ENCODE data around the gene BFSP1.

BFSP1 gene

GRCh38 chr20:17530716-17531664 lies at the start of gene BFSP1:
BFSP1 (minus strand) TSS chr20:17531379; CDS start chr20:17531329, 50 bp downstream.
- DNase-seq (ENCODE audit: low read depth in 2 of 2): peak; percentile 27 to 32

DNA sequence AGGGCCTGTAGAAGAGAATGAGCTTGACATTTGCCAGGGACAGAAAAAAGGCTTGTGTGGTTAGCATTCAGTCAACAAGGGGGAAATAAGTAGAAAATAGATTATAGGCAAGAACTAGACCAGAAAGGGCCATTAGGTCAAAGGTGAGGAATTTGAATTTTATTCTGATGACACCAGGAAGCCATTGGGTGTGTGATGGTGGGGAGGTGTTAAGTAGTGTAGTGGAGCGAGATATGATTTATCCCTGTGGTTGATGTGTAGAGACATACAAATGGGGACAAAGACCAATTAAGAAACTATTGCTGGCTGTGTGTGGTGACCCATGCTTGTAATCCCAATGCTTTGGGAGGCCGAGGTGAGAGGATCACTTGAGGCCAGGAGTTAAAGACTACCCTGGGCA lies 49.7 kb upstream of the BFSP1 start:
- DNase-seq (ENCODE audit: low read depth in 2 of 2): no peak

DNA sequence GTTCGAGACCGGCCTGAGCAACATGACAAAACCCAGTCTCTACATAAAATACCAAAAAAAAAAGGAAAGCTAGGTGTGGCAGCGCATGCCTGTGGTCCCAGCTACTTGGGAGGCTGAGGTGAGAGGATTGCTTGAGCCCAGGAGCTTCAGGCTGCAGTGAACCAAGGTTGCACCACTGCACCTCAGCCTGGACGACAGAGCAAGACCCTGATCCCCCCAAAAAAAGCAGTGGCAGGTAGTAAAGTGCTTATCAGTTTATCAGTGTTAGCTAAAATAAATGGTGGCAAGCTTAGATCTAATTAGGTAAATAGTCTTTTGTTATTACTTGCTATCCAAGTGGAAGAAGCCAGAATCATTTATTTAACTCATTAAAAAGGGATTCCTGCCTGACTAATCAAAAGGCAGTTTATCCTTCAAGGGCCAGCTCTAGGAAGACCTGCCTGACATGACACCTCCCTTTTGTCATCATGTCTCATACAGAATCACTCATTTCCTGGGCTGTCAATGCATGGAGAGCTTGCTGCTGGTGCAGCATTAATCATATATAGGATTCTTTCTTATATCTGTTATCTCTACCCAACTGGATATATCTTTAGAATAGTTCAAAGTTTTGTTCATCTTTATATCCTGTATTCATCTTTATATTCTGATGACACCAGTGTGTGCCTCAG lies 48.3 kb upstream of the BFSP1 start:
- no peak for DNase-seq (ENCODE audit: low read depth in 2 of 2)

DNA sequence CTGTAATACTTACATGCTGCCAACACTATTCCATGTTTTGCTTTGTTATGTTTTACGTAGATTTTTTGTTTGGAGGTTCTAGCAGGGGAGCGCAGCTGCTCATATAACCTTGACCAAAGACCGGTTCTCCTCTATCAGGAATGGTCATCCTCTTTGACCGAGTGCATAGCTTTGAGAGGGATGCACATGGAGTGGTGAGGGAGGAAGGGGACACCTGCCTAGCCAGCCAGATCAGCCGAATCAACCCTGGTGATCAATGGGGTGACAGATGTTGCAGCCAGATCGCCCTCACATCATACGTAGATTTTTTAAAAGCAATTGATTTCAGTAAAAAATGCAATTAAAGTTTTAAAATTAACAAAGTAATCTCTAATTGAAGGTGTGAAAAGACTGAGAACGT lies 45.0 kb upstream of the BFSP1 start:
- DNase-seq (ENCODE audit: low read depth in 2 of 2): no peak

DNA sequence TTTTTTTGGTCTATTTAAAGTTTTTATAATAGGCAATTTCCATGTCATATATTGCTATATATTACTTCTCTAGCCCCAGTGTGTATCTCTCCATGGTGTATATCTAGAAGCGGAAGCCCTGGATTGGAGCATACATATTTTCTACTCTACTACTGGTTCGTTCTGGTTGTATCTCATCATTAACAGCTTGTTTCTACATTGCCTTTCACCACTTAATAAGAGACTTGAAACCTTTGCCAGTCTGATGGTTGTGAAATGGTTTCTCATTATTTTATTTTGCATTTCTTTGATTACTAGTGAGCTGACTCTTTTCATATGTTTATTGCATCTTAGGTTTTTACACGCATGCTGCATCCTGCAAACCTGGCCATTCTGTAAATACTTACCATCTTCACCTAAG lies 42.3 kb upstream of the BFSP1 start:
- no peak for DNase-seq (ENCODE audit: low read depth in 2 of 2)

GRCh38 chr20:17572034-17572638 lies 41.0 kb upstream of the BFSP1 start:
- no peak for DNase-seq (ENCODE audit: low read depth in 2 of 2)

GRCh38 chr20:17571153-17571527 lies 40.0 kb upstream of the BFSP1 start:
- no peak for DNase-seq (ENCODE audit: low read depth in 2 of 2)

GRCh38 chr20:17570347-17571152 lies 39.4 kb upstream of the BFSP1 start:
- peak in 1 of 2 experiments; percentile 15 for DNase-seq (ENCODE audit: low read depth in 2 of 2)

DNA sequence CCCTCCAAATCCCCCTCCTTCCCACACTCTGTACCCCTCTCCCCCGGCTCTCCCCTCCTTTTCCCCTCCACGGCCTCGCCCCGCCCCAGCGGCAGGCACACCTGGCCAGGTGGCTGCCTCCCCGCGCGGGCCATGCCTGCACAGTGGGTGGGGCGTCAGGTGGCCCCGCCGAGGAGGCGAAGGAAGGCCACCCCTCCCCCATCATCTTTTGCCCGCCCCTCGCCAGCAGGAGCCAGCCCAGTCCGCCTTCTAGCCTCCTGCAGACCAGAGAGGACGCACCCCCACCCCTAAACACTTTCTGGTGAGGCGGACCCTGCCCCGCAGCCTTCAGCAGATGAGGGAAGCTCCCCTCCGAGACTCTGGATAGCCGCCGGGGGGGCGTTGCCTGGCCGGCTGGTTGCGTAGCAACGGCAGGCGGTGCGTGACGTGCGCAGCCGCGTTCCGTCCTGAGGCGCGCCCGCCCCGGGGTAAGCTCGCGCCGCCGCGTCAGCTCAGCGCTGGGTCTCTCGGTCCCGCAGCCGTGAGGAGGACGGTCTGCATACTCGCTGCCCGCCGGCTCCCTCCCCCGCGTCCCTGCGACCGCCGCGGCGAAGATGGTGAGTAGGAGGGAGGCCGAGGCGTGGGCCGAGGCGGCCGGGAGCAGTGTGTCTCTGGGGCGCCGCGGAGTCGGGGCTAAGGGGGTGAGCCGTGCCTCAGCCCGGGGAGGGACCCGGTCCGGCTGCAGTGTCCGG lies 38.6 kb upstream of the BFSP1 start, which contains the start of gene DSTN:
Gene DSTN, plus strand, starts transcription at position 460 of the 731 bp plus-strand sequence. Its CDS starts 134 bp downstream, at position 594.
- DNase-seq (ENCODE audit: low read depth in 2 of 2): peak; percentile 76 to 82

GRCh38 chr20:17568972-17569521 lies 37.9 kb upstream of the BFSP1 start:
- DNase-seq (ENCODE audit: low read depth in 2 of 2): peak in 1 of 2 experiments; percentile 12

GRCh38 chr20:17568045-17568788 lies 37.0 kb upstream of the BFSP1 start:
- DNase-seq (ENCODE audit: low read depth in 2 of 2): no peak

DNA sequence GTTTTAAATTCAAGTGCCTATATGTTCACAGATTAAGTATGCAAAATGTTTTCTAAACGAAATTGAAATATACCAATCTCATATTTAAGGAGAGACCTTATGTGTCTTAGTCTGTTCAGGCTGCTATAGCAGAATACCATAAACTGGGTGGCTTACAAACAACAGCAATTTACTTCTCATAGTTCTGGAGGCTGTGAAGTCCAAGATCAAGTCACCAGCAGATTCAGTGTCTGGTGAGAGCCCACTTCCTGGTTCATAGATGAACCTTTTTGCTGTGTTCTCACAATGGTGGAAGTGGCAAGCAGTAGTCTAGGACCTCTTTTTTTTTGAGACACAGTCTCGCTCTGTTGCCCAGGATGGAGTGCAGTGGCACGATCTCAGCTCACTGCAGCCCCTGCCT lies 35.2 kb upstream of the BFSP1 start:
- no peak for DNase-seq (ENCODE audit: low read depth in 2 of 2)

DNA sequence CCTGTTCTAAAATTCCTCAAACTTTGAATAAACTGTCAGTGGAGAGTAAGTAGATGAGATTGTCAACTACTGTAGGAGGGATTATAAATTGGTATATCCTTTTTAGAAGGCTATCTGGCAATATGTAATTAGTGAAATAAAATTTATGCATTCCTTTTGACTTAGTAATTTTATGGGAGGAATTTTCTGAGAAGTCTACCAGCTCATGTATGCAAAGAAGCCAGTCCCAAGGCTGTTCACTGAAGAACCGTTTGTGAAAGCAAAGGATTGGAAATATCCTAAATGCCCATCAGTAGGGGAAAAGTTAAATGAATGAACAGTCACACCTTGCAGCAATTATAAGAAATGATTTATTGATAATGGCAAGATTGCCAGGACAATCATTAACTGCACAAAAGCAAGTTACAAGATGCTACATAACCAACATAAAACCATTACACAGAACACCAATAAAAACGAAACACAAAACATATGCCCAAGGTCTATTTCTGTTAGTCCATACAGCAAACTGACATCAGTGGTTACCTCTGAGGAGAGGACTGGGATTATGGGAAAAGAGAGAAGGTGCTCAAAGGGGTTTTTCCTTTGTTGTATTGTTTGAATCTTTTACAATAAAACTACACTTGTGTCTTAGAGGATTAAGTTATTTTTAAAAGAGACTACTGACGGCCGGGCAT lies 34.1 kb upstream of the BFSP1 start:
- DNase-seq (ENCODE audit: low read depth in 2 of 2): no peak

GRCh38 chr20:17562804-17563305 lies 31.7 kb upstream of the BFSP1 start:
- no peak for DNase-seq (ENCODE audit: low read depth in 2 of 2)

DNA sequence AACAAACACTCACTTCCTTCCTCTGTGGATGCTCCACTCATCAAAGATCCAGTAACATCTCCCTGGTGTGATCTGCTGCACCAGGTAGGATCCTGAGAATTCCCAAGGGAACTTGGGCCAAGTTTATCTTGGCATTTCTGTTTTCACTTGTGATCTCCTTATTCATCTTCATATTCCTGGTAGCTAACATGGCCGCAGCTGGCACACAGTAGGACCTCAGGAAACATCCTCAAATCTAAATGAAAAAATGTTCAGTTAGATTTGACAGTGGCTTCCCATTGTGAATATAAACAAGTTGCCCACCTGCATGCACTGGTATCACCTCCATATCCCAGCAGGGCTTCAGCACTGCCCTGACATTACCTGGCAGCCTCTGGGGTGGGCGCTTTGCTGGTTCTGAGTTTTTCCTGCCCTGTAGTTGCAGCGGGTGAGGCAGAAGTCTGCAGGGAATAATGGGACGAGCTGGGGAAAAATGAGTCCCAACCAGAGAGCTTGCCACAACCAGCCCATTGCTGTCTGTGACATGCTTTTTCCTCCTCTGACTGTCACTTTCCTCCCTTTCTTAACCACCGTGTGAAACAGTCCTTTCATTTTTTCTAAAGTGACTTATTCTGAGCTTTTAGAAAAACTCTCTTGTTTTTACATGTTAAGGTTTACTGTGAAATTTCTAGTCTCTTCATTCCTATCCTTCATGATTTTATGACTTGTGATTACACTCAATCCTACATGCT lies 29.3 kb upstream of the BFSP1 start:
- DNase-seq (ENCODE audit: low read depth in 2 of 2): no peak

GRCh38 chr20:17559338-17559737 lies 28.2 kb upstream of the BFSP1 start:
- no peak for DNase-seq (ENCODE audit: low read depth in 2 of 2)

- no peak for DNase-seq (ENCODE audit: low read depth in 2 of 2)
Observed at GRCh38 chr20:17558941-17559304, 27.7 kb upstream of the BFSP1 start.

DNA sequence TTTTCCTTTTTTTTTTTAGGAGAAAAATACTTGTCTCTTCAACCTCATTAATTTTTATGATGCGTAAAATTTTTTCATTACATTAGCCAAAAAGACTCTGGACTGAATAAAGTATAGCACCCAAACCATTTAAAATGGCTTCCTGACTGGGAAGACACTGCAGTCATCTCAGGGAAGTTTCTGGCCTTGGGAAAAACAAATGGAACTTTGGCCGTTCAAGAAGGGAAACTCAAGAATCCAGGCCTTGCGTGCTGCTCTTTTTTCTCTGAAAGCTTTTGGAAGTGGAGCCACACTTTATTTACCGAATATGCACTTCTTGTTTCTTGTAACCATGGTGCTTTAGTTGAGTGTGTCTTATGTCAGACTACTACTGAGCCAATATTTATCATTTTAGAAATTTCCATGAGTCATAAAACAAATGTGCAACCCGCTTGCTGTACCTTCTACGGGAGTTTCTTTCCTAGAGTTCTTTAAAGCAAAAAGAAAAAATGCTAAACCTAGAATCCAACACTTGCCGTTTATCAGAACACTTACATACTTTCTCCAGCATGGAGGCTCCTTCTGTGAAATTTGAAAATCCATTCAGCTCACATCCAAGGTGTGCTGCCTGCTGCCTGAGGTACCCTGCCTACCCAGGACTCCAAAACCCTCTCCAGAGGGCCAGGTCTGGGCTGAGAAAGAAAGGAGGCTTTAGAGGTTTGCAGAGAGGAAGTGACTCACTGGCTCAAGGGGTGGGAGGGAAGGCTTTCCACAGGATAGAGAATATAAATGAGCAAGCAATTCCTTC lies 27.2 kb upstream of the BFSP1 start:
- peak in 1 of 2 experiments; percentile 22 for DNase-seq (ENCODE audit: low read depth in 2 of 2)
